Raji (cell line): Measurements from ENCODE around the gene CUBN.

Experiments used
- POLR2A ChIP-seq: IDR thresholded peaks from 2 replicates; pipeline ENCODE4 v1.6.1; 2011; ENCODE audit warnings: low read depth, low read length, control low read depth; ENCODE audit not compliant: insufficient read depth

CUBN gene

DNA sequence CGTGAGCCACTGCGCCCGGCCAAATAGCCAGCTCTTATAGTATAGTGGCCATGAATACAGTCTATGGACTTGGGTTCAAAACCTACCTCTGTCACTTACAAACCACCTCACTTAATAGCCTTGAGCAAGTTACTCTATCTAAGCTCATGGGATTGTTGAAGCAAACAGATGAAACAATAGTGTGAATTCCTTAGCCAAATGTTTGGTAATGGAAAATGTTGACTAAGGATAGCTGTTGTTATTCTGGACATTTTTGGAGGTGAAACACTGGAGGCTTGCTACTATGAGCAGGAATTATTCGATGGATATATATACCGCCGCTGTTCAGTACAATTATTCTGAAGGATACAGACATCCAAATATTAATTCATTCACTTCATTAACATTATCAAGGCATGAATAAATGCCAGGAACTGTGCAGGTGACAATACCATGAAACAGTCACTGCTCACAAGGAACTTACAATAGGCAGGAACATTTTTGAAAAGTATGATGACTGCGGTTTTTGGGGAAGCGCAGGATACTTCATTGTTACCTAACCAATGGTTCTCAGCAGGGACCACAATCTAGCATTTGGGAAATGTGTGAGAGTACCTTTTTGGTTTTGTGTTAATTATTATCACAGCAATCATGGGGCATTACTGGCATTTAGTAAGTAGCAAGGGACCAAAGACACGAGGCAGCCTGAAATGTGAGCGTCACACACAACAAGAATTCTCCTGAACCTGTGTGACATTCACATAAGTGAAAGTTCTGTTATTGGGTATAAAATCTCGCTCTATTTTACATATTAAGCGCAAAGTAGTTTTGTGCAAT is 55.7 kb downstream of the CUBN start:
- TF ChIP-seq POLR2A, result no peak

- no peak for TF ChIP-seq POLR2A
Measured at GRCh38 chr10:17068953-17069352, 60.7 kb downstream of the CUBN start.

DNA sequence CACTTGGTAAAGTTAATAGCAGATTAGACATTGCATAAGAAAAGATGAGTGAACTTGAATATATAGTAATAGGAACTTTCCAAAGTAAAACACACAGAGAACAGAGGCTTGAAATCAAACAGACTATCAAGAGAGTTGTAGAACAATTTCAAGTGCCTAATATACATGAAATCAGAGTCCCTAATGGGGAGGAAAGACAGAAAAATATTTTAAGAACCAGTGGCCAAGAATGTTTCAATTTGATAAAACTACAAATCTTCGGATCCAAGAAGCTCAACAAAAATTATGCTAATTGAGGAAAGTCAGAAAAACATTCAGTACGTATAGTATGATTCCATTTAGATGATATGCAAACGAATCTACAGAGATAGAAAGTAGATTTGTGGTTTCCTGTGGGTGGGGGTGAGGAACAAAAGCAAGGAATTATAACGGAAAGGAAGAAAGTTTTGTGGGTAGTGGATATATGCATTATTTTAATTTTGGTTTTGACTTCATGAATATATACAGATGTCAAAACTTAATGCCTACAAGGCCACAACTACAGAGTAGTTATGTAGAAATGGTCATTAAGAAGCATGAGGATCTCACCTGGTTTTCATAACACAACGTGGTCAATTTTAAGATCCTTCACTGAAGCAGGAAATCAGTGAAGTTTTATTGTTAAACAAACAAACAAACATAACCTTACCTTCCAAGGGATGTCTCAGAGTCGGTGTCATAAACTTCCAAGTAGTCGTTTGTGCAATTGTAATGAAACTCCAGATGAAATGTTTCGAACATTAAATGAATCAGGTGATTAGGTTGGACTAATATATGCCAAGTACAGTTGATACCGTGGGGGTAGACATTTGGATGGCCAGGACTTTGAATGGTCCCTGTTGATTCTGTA is 62.0 kb downstream of the CUBN start:
- TF ChIP-seq POLR2A, result no peak

- no peak for TF ChIP-seq POLR2A
Measured at GRCh38 chr10:17066807-17067206, 62.8 kb downstream of the CUBN start.

DNA sequence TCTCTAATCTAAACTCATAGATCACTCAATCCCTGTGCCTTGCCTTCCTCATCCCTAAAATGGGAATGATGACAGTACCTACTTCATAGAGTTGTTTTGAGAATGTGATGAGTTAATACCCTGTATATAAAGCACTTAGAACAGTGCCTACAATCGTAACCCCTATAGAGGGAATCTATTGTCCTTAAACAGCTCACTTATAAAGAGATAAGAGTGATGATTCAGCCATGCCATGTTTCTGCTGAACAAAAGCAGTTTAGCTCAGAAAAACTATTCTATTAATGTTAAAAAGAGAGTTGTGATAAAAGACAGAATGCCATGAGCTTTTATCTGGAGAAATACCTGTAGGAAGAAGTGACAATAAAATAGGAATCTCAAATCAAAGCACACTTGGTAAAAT is 63.6 kb downstream of the CUBN start:
- TF ChIP-seq POLR2A, result no peak

DNA sequence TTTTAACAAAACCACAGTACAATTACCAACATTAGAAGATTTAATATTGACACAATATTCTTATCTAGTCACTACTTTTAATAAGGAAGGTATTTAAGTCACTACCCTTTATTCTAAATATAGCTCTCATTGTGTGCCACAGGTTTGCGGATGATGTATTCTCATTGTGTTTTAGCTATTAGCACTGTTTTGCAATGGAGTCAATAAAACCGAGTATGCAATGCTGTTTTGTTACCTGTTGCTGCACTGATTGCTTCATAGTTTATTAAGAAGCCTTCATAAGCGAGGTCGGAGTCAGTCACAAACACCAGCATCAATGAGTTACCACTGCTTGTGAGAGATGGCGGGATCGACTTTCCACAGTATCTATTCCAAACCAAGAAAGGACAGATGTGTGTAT is 64.3 kb downstream of the CUBN start:
- TF ChIP-seq POLR2A, result no peak

- no peak for TF ChIP-seq POLR2A
Measured at GRCh38 chr10:17064435-17064834, 65.2 kb downstream of the CUBN start.

GRCh38 chr10:17062955-17063484 is 66.6 kb downstream of the CUBN start:
- no peak for TF ChIP-seq POLR2A

DNA sequence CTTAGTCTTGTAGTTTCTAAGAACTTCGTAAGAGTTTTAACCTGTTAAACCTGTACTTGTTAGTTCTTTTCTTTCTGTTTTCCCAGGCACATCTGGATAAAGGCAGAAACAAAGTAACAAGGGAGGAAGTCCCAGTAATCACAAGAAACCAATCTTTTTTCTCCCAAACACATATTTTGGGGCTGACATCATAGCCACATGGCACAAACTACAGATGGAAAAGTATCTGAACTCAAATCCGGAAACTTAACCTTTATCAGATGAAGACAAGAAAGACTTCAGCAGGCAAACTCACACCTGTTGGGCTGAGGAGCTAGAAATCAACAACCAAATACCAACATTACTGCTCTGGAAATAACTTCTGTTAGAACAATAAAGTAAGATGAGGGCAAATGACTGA is 67.1 kb downstream of the CUBN start:
- TF ChIP-seq POLR2A, result no peak

DNA sequence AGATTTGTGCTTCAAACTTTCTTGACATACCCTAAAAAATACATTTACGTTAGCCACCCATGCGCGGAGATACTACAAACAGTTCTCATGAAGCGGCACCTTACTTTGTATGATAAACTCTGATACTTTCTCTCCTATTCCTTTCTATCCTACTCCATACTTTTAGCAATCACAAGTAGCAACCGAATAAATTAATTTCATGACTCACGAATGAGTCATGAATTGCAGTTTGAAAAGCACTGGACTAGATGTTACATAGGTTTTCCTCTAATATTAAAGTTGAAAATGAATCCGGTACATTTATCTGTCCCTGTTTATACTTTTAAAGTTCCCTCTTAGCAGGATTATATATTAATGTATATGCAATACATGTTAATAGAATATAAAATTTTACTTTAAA is 67.6 kb downstream of the CUBN start:
- TF ChIP-seq POLR2A, result no peak

DNA sequence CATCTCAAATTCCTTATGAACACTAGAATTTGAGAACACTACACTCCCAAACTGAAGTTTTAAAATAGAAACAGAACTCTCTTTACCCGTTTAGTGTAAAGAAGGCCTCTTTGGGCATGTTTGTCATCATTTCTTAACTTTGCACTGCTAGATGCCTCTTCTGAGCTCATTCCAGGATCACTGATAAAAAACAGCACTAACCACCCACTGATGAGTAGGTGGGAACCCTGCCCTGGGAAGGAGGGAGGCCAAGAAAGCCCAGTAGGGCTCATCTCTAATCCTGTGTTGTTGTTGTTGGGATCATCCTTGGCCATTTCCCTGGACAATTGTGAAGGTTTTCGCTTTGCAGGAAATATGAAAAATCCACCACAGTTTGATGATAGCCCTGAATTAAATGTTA is 68.2 kb downstream of the CUBN start:
- TF ChIP-seq POLR2A, result no peak

GRCh38 chr10:17060289-17060688 is 69.3 kb downstream of the CUBN start:
- TF ChIP-seq POLR2A, result no peak

DNA sequence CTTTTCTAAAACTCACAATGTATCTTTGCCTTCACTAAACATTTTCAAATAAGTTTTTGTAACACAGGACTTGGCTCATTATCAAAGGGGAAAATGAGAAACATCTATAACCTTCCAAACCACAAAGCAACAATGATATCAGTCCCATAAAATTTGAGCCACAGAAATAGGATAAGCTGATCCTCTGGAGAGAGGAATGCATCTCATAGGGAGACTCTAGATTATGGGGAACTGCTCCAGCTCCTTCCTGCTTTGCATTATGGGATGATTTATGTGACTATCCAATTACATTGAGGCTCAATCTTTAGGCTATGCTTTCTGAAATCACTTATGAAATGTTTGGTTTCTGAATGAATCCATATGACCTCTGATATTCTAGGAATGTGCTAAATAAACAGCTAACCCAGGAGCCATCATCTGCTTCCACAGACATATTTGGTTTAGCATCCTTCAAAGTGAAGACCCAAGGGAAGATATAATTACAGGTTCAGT is 70.4 kb downstream of the CUBN start:
- no peak for TF ChIP-seq POLR2A

GRCh38 chr10:17058093-17058492 is 71.5 kb downstream of the CUBN start:
- TF ChIP-seq POLR2A, result no peak

GRCh38 chr10:17056781-17057428 is 72.7 kb downstream of the CUBN start:
- no peak for TF ChIP-seq POLR2A

DNA sequence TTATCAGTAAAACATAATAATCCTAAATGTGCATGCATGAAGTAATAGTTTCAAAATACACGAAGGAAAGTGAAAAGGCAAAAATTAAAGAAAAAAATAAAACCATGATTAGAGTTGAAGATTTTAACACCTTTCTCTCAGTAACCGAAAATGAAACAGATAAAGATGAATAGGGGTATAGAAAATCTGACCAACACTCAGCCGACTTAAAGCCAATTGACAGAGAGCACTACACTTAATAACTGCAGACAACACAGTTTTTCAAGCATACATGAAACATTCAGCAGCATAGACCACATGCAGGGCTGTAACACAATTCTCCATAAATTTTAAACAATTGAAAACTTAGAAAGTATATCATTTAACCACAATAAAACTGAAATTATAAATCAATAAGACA is 76.1 kb downstream of the CUBN start:
- no peak for TF ChIP-seq POLR2A

GRCh38 chr10:17053061-17053460 is 76.5 kb downstream of the CUBN start:
- no peak for TF ChIP-seq POLR2A
